Brain microvascular endothelial cell (primary cell): ENCODE measurements around the gene GSE1.

Experiments
- DNase-seq: peaks from one replicate; pipeline ENCODE4 v3.0.0-alpha.2; 2020
- H3K27ac ChIP-seq: fragments of 250-450 bp; sonication (Bioruptor Pico); 2 replicates; pipeline ENCODE4 v1.5.1; 2020; ENCODE audit warnings: mild to moderate bottlenecking, moderate library complexity
- H3K27me3 ChIP-seq: fragments of 250-450 bp; sonication (Bioruptor Pico); replicated peaks from 2 replicates; pipeline ENCODE4 v1.5.1; 2020; ENCODE audit warnings: mild to moderate bottlenecking
- H3K36me3 ChIP-seq: fragments of 250-450 bp; sonication (Bioruptor Pico); replicated peaks from 2 replicates; pipeline ENCODE4 v1.5.1; 2020; ENCODE audit warnings: mild to moderate bottlenecking
- H3K4me3 ChIP-seq: 2 replicates; pipeline ENCODE4 v1.5.1; 2011; ENCODE audit warnings: low read depth, mild to moderate bottlenecking, control low read depth, low read length, moderate library complexity
- CTCF ChIP-seq: IDR thresholded peaks from 2 replicates; pipeline ENCODE4 v1.5.1; 2011; ENCODE audit warnings: low read depth, mild to moderate bottlenecking, moderate library complexity, low read length, control low read depth, inconsistent platforms; ENCODE audit errors: missing control alignments
- in situ Hi-C: cut with HindIII; loops from 2 replicates; pipeline ENCODE4 v1.10.0; 2017; ENCODE audit warnings: low sequenced_read_pairs, low pct_ligation_motif_present

GSE1 gene

GRCh38 chr16:85648805-85649204 is 35.7 kb downstream of the GSE1 start:
- no peaks in the 10 kb centered on the region for H3K27me3 ChIP-seq
- no peak for DNase-seq
- no peak overlapping the region for H3K27ac ChIP-seq
- no peak for TF ChIP-seq CTCF
- H3K36me3 ChIP-seq: no peaks in the 10 kb centered on the region
- H3K4me3 ChIP-seq: no peak overlapping the region
- in situ Hi-C loops: no loop called here

GRCh38 chr16:85649411-85650134 is 36.5 kb downstream of the GSE1 start:
- in situ Hi-C loops: no loop called here

GRCh38 chr16:85650135-85650843 is 37.2 kb downstream of the GSE1 start:
- TF ChIP-seq CTCF: no peak
- no peaks in the 10 kb centered on the region for H3K27me3 ChIP-seq
- no peak overlapping the region for H3K4me3 ChIP-seq
- in situ Hi-C loops: no loop called here
- H3K27ac ChIP-seq: no peak overlapping the region
- no peak for DNase-seq
- peaks cover 3% of the 10 kb centered on the region for H3K36me3 ChIP-seq

More at GRCh38 chr16:85649411-85650134, 36.5 kb downstream of the GSE1 start:
- Histone ChIP-seq H3K36me3 (no peaks in the 10 kb centered on the region), H3K27ac (no peak overlapping the region), H3K27me3 (no peaks in the 10 kb centered on the region), H3K4me3 (no peak overlapping the region)
- no peak for DNase-seq
- TF ChIP-seq CTCF: no peak

- DNase-seq: no peak
- no peak for TF ChIP-seq CTCF
- Histone ChIP-seq H3K36me3 (peaks cover 8% of the 10 kb centered on the region), H3K27ac (no peak overlapping the region), H3K27me3 (no peaks in the 10 kb centered on the region), H3K4me3 (no peak overlapping the region)
- in situ Hi-C loops: no loop called here
These were observed 37.9 kb downstream of the GSE1 start for GRCh38 chr16:85650844-85651628.

- no peak overlapping the region for H3K27ac ChIP-seq
- no peak for DNase-seq
- no peaks in the 10 kb centered on the region for H3K27me3 ChIP-seq
- H3K36me3 ChIP-seq: peaks cover 11% of the 10 kb centered on the region
- in situ Hi-C loops: no loop called here
- no peak for TF ChIP-seq CTCF
- H3K4me3 ChIP-seq: no peak overlapping the region
These were observed 38.7 kb downstream of the GSE1 start for GRCh38 chr16:85651629-85652430.
